Mesenchymal stem cell (in vitro differentiated cells and primary cell): ENCODE data around the gene FSTL1.

Experiments
- DNase-seq: peaks from one replicate; pipeline ENCODE4 v3.0.0-alpha.2; 2013
- H2AFZ ChIP-seq: one replicate; pipeline ENCODE4 v1.6.1; 2013; ENCODE audit warnings: low read depth, mild to moderate bottlenecking, control low read depth, inconsistent platforms, low read length, moderate library complexity
- H2AK5ac ChIP-seq: 2 replicates; pipeline ENCODE4 v1.6.1; 2013; ENCODE audit warnings: low read length, moderate library complexity, mild to moderate bottlenecking, inconsistent platforms; ENCODE audit not compliant: severe bottlenecking
- H2BK120ac ChIP-seq: one replicate; pipeline ENCODE4 v1.6.1; 2013; ENCODE audit warnings: low read depth, mild to moderate bottlenecking, inconsistent platforms, low read length, moderate library complexity
- H2BK12ac ChIP-seq, 2 experiments: one replicate each; pipeline ENCODE4 v1.6.1; 2013; ENCODE audit warnings: inconsistent platforms in 2 of 2, low read length in 2 of 2, mild to moderate bottlenecking in 2 of 2, moderate library complexity in 2 of 2, control low read depth in 1 of 2
- H2BK15ac ChIP-seq: one replicate; pipeline ENCODE4 v1.6.1; 2013; ENCODE audit warnings: mild to moderate bottlenecking, low read depth, inconsistent platforms; ENCODE audit not compliant: poor library complexity, severe bottlenecking
- H2BK5ac ChIP-seq: 2 replicates; pipeline ENCODE4 v1.6.1; 2013; ENCODE audit warnings: low read depth, mild to moderate bottlenecking, low read length, control low read depth, inconsistent platforms; ENCODE audit not compliant: poor library complexity, severe bottlenecking
- H3K14ac ChIP-seq, 2 experiments: one replicate each; pipeline ENCODE4 v1.6.1; 2013; ENCODE audit warnings: inconsistent platforms in 2 of 2, low read length in 2 of 2, control low read depth in 1 of 2, mild to moderate bottlenecking in 1 of 2, moderate library complexity in 1 of 2
- H3K18ac ChIP-seq, 2 experiments: one replicate each; pipeline ENCODE4 v1.6.1; 2013; ENCODE audit warnings: inconsistent platforms in 2 of 2, low read length in 2 of 2, control low read depth in 1 of 2, low read depth in 1 of 2, mild to moderate bottlenecking in 1 of 2
- H3K23ac ChIP-seq, 2 experiments: one replicate each; pipeline ENCODE4 v1.6.1; 2013; ENCODE audit warnings: inconsistent platforms in 2 of 2, low read length in 2 of 2, mild to moderate bottlenecking in 2 of 2, moderate library complexity in 2 of 2, control low read depth in 1 of 2
- H3K27ac ChIP-seq: 2 replicates; pipeline ENCODE4 v1.5.1; 2013; ENCODE audit warnings: mild to moderate bottlenecking, moderate library complexity, low read length, control low read depth, inconsistent platforms; ENCODE audit not compliant: poor library complexity, severe bottlenecking
- H3K27me3 ChIP-seq, 2 experiments: 2 replicates each; pipeline versions ENCODE4 v1.6.1 to v1.7.0; 2013; ENCODE audit warnings: low read length in 2 of 2, mild to moderate bottlenecking in 2 of 2, moderate library complexity in 2 of 2, control low read depth in 1 of 2, inconsistent platforms in 1 of 2; ENCODE audit not compliant: control insufficient read depth in 1 of 2, insufficient read depth in 1 of 2
- H3K36me3 ChIP-seq, 2 experiments: 2 replicates each; pipeline versions ENCODE4 v1.6.1 to v1.7.0; 2013; ENCODE audit warnings: low read length in 2 of 2, control low read depth in 1 of 2, inconsistent platforms in 1 of 2, low read depth in 1 of 2, mild to moderate bottlenecking in 1 of 2; ENCODE audit not compliant: insufficient read depth in 2 of 2, control insufficient read depth in 1 of 2
- H3K4ac ChIP-seq, 2 experiments: one replicate each; pipeline ENCODE4 v1.6.1; 2013; ENCODE audit warnings: inconsistent platforms in 2 of 2, low read length in 2 of 2, mild to moderate bottlenecking in 2 of 2, moderate library complexity in 2 of 2, control low read depth in 1 of 2, low read depth in 1 of 2
- H3K4me1 ChIP-seq: 2 replicates; pipeline ENCODE4 v1.6.1; 2013; ENCODE audit warnings: low read depth, low read length, control low read depth; ENCODE audit not compliant: control insufficient read depth, insufficient read depth
- H3K4me2 ChIP-seq: 2 replicates; pipeline ENCODE4 v1.6.1; 2013; ENCODE audit warnings: low read length, mild to moderate bottlenecking, inconsistent platforms; ENCODE audit not compliant: poor library complexity, severe bottlenecking
- H3K4me3 ChIP-seq, 2 experiments: 2 replicates each; pipeline versions ENCODE4 v1.5.1 to v1.7.0; 2013; ENCODE audit warnings: low read length in 2 of 2, mild to moderate bottlenecking in 2 of 2, control low read depth in 1 of 2, low read depth in 1 of 2; ENCODE audit not compliant: insufficient read depth in 1 of 2
- H3K79me1 ChIP-seq: replicated peaks from 2 replicates; pipeline ENCODE4 v1.6.1; 2013; ENCODE audit warnings: mild to moderate bottlenecking, control low read depth, low read length, inconsistent platforms; ENCODE audit not compliant: poor library complexity, severe bottlenecking
- H3K9ac ChIP-seq: 2 replicates; pipeline ENCODE4 v1.7.0; 2013; ENCODE audit warnings: mild to moderate bottlenecking, low read length, moderate library complexity
- H3K9me3 ChIP-seq: 2 replicates; pipeline ENCODE4 v1.7.0; 2013; ENCODE audit warnings: mild to moderate bottlenecking, low read length; ENCODE audit not compliant: control insufficient read depth
- H4K8ac ChIP-seq: one replicate; pipeline ENCODE4 v1.6.1; 2013; ENCODE audit warnings: inconsistent platforms, mild to moderate bottlenecking, low read length, moderate library complexity
- H4K91ac ChIP-seq: one replicate; pipeline ENCODE4 v1.6.1; 2013; ENCODE audit warnings: mild to moderate bottlenecking, low read length, inconsistent platforms
- WGBS: methylation state at CpG from one replicate; pipeline ENCODE4 v1.1.7; 2013; ENCODE audit warnings: mixed read lengths; 5-methylcytosine and 5-hydroxymethylcytosine counted together

Gene FSTL1

DNA sequence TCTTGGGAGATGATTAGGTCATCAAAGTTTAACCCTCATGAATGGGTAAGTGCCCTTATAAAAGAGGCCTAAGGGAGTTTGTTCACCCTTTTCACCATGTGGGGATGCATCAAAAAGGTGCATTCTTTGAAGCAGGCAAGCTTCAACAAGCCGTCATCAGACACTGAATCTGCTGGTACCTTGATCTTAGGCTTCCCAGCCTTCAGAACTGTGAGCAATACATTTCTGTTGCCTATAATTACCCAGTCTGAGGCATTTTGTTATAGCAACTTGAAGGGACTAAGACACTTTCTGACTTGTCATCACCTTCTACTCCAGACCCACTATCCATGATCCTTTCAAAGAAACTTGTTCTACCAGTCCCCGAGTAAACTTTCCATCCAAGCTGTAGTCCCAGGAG is 57.0 kb downstream of the FSTL1 start:
- Histone ChIP-seq H2BK12ac (no peak overlapping the region), H2AFZ (no peak overlapping the region), H3K4ac (no peak overlapping the region), H3K14ac (no peak overlapping the region), H3K4me2 (no peak overlapping the region), H2BK15ac (no peak overlapping the region), H2BK120ac (no peak overlapping the region), H2AK5ac (no peak overlapping the region), H3K79me1 (peaks cover 3% of the 10 kb centered on the region), H3K4me1 (no peaks in the 10 kb centered on the region), H3K4me3 (no peak overlapping the region), H3K9me3 (no peaks in the 10 kb centered on the region), H4K91ac (no peak overlapping the region), H3K23ac (no peak overlapping the region), H3K18ac (no peak overlapping the region), H3K27me3 (no peaks in the 10 kb centered on the region), H4K8ac (no peak overlapping the region), H3K9ac (no peak overlapping the region), H3K27ac (no peak overlapping the region), H2BK5ac (no peak overlapping the region), H3K36me3 (peaks cover 24 to 58% of the 10 kb centered on the region in 2 experiments)
- DNase-seq, result no peak
- WGBS, result 98% methylated on average over 2 of the region's 2 CpGs

DNA sequence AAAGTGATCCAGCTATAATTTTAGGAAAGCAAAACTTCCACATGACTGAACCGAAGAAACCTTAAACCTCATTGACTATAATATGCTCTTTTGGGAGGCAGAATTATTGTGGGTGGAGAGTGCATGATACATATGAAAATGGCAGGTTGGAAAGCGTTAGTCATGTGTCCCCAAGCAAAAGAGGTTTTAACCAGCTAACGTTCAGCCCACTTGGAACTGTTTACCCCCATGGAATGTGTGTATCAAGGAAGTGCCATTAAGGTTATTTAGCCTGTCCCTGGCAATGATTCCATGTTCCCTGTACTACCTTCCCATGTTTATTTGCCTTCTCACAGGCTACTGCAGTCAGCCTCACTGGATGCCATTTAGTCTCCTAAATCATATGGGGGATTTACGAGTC is 57.5 kb downstream of the FSTL1 start:
- no peak overlapping the region for H3K23ac ChIP-seq
- H3K4me1 ChIP-seq, result no peaks in the 10 kb centered on the region
- H3K18ac ChIP-seq, result no peak overlapping the region
- no peaks in the 10 kb centered on the region for H3K27me3 ChIP-seq
- no peak overlapping the region for H2BK15ac ChIP-seq
- H3K27ac ChIP-seq, result no peak overlapping the region
- no peak overlapping the region for H2BK12ac ChIP-seq
- H3K4me2 ChIP-seq, result no peak overlapping the region
- H4K8ac ChIP-seq, result no peak overlapping the region
- H3K79me1 ChIP-seq, result peaks cover 1% of the 10 kb centered on the region
- no peaks in the 10 kb centered on the region for H3K9me3 ChIP-seq
- H2BK120ac ChIP-seq, result no peak overlapping the region
- no peak overlapping the region for H2BK5ac ChIP-seq
- H2AK5ac ChIP-seq, result no peak overlapping the region
- DNase-seq, result no peak
- H2AFZ ChIP-seq, result no peak overlapping the region
- no peak overlapping the region for H3K4ac ChIP-seq
- H3K36me3 ChIP-seq, result peaks cover 23 to 52% of the 10 kb centered on the region in 2 experiments
- 85% methylated on average over 2 of the region's 4 CpGs for WGBS
- H3K9ac ChIP-seq, result no peak overlapping the region
- H3K14ac ChIP-seq, result no peak overlapping the region
- no peak overlapping the region for H3K4me3 ChIP-seq
- no peak overlapping the region for H4K91ac ChIP-seq

DNA sequence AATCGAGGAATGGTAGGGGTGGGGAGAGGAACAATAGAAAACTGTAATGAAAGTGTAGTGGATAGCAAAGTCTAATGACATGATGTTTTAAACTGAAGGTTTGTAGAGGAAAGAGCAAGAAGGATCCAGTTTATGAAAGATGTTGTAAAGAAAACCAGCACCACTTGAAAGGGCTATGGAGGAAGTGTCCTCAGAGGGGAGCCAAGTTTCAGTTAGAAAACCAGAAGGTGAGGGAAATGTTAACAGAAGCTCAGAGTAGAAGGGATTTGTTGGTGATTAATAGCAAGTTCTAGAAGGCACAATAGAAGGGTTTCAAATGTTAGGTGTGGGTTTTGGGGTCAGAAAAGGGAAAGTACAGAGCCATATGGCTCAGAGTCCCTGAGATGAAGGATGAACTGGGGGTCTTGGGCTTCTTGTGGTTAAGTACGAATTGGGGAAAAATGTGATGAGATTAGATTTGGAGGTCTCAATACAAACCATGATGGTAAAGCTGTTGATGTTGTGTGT is 67.8 kb downstream of the FSTL1 start:
- WGBS, result 88% methylated on average over 2 of the region's 2 CpGs
- no peak overlapping the region for H2BK12ac ChIP-seq
- no peak overlapping the region for H3K23ac ChIP-seq
- no peak overlapping the region for H2AFZ ChIP-seq
- no peak overlapping the region for H3K14ac ChIP-seq
- no peak overlapping the region for H4K8ac ChIP-seq
- peaks cover 0 to 5% of the 10 kb centered on the region in 2 experiments for H3K27me3 ChIP-seq
- no peak overlapping the region for H3K9ac ChIP-seq
- no peak overlapping the region for H2BK5ac ChIP-seq
- DNase-seq, result no peak
- H3K4me3 ChIP-seq, result no peak overlapping the region
- no peaks in the 10 kb centered on the region for H3K36me3 ChIP-seq
- no peaks in the 10 kb centered on the region for H3K79me1 ChIP-seq
- H2BK15ac ChIP-seq, result no peak overlapping the region
- H3K9me3 ChIP-seq, result no peaks in the 10 kb centered on the region
- H2AK5ac ChIP-seq, result no peak overlapping the region
- no peak overlapping the region for H2BK120ac ChIP-seq
- H3K27ac ChIP-seq, result no peak overlapping the region
- H4K91ac ChIP-seq, result no peak overlapping the region
- H3K4ac ChIP-seq, result no peak overlapping the region
- no peak overlapping the region for H3K18ac ChIP-seq
- H3K4me2 ChIP-seq, result no peak overlapping the region
- no peaks in the 10 kb centered on the region for H3K4me1 ChIP-seq

DNA sequence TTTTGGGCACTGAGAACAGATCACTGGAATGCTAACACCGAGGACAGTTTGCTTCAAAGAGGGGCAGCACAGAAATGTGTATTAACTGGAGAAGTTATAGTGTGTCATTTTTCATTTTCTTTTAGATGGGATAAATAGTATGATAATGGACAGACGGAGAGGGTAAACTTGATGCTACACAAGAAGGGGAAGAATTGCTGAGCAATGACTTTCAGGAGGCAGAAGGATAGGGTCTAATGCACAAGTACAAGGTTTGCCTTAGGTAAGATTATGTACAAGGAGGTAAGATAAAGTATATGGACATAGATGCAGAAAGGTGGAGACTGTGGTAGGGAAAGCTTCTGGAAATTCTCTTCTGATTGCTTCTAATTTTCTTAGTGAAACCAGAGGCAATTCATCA is 69.3 kb downstream of the FSTL1 start:
- Histone ChIP-seq H2BK5ac (no peak overlapping the region), H3K14ac (no peak overlapping the region), H3K36me3 (no peaks in the 10 kb centered on the region), H2BK12ac (no peak overlapping the region), H2BK120ac (no peak overlapping the region), H3K18ac (no peak overlapping the region), H3K23ac (no peak overlapping the region), H3K27me3 (peaks cover 0 to 5% of the 10 kb centered on the region in 2 experiments), H3K4me3 (no peak overlapping the region), H4K8ac (no peak overlapping the region), H4K91ac (no peak overlapping the region), H3K4me2 (no peak overlapping the region), H2BK15ac (no peak overlapping the region), H2AK5ac (no peak overlapping the region), H3K9me3 (no peaks in the 10 kb centered on the region), H2AFZ (no peak overlapping the region), H3K9ac (no peak overlapping the region), H3K79me1 (no peaks in the 10 kb centered on the region), H3K4ac (no peak overlapping the region), H3K27ac (no peak overlapping the region), H3K4me1 (no peaks in the 10 kb centered on the region)
- 84% methylated on average over 2 of the region's 2 CpGs for WGBS
- no peak for DNase-seq
